ENCODE results near the gene SUCO.
A peak's percentile ranks its signal among the peaks of the same experiment; 100 is the strongest.

SUCO gene

DNA sequence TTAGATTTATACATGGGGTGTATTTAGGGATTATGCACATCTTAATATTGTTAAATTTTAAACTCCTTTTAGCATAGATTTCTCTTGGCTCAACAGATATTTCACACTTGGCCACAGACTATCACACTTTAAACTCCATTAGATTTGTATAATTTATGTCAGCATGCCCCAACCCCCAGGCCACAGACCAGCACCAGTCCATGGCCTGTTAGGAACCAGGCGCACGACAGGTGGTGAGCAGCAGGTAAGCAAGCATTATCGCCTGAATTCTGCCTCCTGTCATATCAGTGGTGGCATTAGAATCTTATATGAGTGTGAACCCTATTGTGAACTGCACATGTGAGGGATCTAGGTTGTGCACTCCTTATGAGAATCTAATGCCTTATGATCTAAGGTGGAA is 34.8 kb downstream of the SUCO start:
- H3K4ac ChIP-seq (ENCODE audit: low read depth, low read length), result no peak overlapping the region
- H3K23ac ChIP-seq (ENCODE audit: low read length), result no peak overlapping the region
- no peaks in the 10 kb centered on the region for H3K27me3 ChIP-seq (ENCODE audit: insufficient read depth, low read length)
- no peak overlapping the region for H3K4me2 ChIP-seq (ENCODE audit: low read length)
- no peaks in the 10 kb centered on the region for H3K79me1 ChIP-seq (ENCODE audit: low read length)
- no peak overlapping the region for H4K12ac ChIP-seq (ENCODE audit: low read depth, low read length)
- H3K14ac ChIP-seq (ENCODE audit: low read length), result no peak overlapping the region
- peaks cover 31 to 42% of the 10 kb centered on the region in 2 experiments for H3K36me3 ChIP-seq (ENCODE audit: control insufficient read depth in 1 of 2, insufficient read depth in 2 of 2, low read length in 2 of 2)
- DNase-seq, result no peak
- no peak overlapping the region for H3K9ac ChIP-seq (ENCODE audit: low read length)
- peaks cover 0 to 3% of the 10 kb centered on the region in 2 experiments for H3K4me1 ChIP-seq (ENCODE audit: control insufficient read depth in 1 of 2, insufficient read depth in 2 of 2, low read length in 2 of 2)
- H3K79me2 ChIP-seq (ENCODE audit: control insufficient read depth, insufficient read depth, low read length, poor library complexity), result no peaks in the 10 kb centered on the region
- H2AK5ac ChIP-seq (ENCODE audit: low read length), result no peak overlapping the region
- H2BK120ac ChIP-seq (ENCODE audit: insufficient read depth, low read length, poor library complexity), result no peak overlapping the region
- no peak overlapping the region for H3K18ac ChIP-seq (ENCODE audit: low read length)
- no peak overlapping the region for H3K4me3 ChIP-seq (ENCODE audit: low read depth, low read length)
- no CpG with 5 or more reads among the region's 3 CpGs for WGBS (ENCODE audit: extremely low coverage, insufficient coverage, insufficient read length)
- H4K8ac ChIP-seq (ENCODE audit: low read depth, low read length), result no peak overlapping the region
- no peaks in the 10 kb centered on the region for H3K9me3 ChIP-seq (ENCODE audit: insufficient read depth, low read depth, low read length)
- no peak overlapping the region for H4K91ac ChIP-seq (ENCODE audit: low read depth, low read length)
- no peak overlapping the region for H2BK12ac ChIP-seq (ENCODE audit: low read length)
- no peak overlapping the region for H3K27ac ChIP-seq (ENCODE audit: low read depth, low read length)
- no peak overlapping the region for H2BK5ac ChIP-seq (ENCODE audit: low read depth, low read length, poor library complexity)
- no peak overlapping the region for H2AFZ ChIP-seq (ENCODE audit: insufficient read depth, low read length, poor library complexity)

DNA sequence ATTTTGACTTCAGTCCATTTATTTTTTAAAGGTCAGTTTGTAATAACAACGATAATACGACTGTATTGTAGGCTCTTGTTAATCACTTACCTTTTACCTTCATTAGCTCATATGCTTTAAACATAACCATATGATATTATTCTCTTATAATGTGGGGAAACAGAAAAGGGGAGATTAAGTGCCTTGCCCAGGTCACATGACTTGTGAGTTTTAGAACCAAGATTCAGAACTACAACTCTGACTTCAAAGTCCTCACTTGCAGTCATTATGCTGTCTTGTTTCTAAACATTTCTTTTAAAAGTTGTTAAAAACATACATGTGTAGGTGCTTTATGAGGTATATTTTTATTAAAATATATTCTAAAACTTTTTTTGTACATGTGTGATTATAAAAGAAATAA is 41.1 kb downstream of the SUCO start:
- no peak overlapping the region for H2BK12ac ChIP-seq (ENCODE audit: low read length)
- H3K23ac ChIP-seq (ENCODE audit: low read length), result no peak overlapping the region
- H2AFZ ChIP-seq (ENCODE audit: insufficient read depth, low read length, poor library complexity), result no peak overlapping the region
- WGBS (ENCODE audit: extremely low coverage, insufficient coverage, insufficient read length), result no CpG with 5 or more reads among the region's 2 CpGs
- no peaks in the 10 kb centered on the region for H3K9me3 ChIP-seq (ENCODE audit: insufficient read depth, low read depth, low read length)
- peaks cover 7% of the 10 kb centered on the region in 2 experiments for H3K36me3 ChIP-seq (ENCODE audit: control insufficient read depth in 1 of 2, insufficient read depth in 2 of 2, low read length in 2 of 2)
- no peaks in the 10 kb centered on the region for H3K79me2 ChIP-seq (ENCODE audit: control insufficient read depth, insufficient read depth, low read length, poor library complexity)
- H3K27ac ChIP-seq (ENCODE audit: low read depth, low read length), result no peak overlapping the region
- no peaks in the 10 kb centered on the region for H3K79me1 ChIP-seq (ENCODE audit: low read length)
- H3K14ac ChIP-seq (ENCODE audit: low read length), result no peak overlapping the region
- no peak overlapping the region for H4K8ac ChIP-seq (ENCODE audit: low read depth, low read length)
- no peak overlapping the region for H3K18ac ChIP-seq (ENCODE audit: low read length)
- H3K4me1 ChIP-seq (ENCODE audit: control insufficient read depth in 1 of 2, insufficient read depth in 2 of 2, low read length in 2 of 2), result no peaks in the 10 kb centered on the region
- H4K12ac ChIP-seq (ENCODE audit: low read depth, low read length), result no peak overlapping the region
- H3K4me2 ChIP-seq (ENCODE audit: low read length), result no peak overlapping the region
- no peak overlapping the region for H4K91ac ChIP-seq (ENCODE audit: low read depth, low read length)
- H3K27me3 ChIP-seq (ENCODE audit: insufficient read depth, low read length), result no peaks in the 10 kb centered on the region
- no peak overlapping the region for H3K9ac ChIP-seq (ENCODE audit: low read length)
- H3K4me3 ChIP-seq (ENCODE audit: low read depth, low read length), result no peak overlapping the region
- no peak overlapping the region for H2BK5ac ChIP-seq (ENCODE audit: low read depth, low read length, poor library complexity)
- H3K4ac ChIP-seq (ENCODE audit: low read depth, low read length), result no peak overlapping the region
- H2BK120ac ChIP-seq (ENCODE audit: insufficient read depth, low read length, poor library complexity), result no peak overlapping the region
- no peak overlapping the region for H2AK5ac ChIP-seq (ENCODE audit: low read length)
- no peak for DNase-seq

DNA sequence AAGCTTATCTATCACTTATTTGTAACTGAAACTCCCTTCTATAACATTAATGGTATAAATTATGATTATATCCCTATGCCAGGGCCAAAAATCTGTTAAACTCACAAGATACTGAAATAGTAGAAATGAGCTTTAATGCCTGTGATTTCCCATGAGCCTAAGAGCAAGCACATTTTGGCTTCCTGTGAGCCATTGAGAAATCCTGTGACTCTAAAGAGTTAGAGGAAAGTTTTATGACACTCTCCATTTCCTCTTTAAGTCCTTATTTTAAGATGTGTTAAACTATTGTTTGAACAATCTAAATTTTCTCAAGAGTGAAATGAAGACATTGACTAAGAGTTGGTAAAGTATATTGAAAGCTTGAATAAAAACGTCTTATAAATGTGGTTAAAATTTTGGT is 45.6 kb downstream of the SUCO start:
- no CpG with 5 or more reads among the region's 1 CpG for WGBS (ENCODE audit: extremely low coverage, insufficient coverage, insufficient read length)
- no peak overlapping the region for H4K12ac ChIP-seq (ENCODE audit: low read depth, low read length)

DNA sequence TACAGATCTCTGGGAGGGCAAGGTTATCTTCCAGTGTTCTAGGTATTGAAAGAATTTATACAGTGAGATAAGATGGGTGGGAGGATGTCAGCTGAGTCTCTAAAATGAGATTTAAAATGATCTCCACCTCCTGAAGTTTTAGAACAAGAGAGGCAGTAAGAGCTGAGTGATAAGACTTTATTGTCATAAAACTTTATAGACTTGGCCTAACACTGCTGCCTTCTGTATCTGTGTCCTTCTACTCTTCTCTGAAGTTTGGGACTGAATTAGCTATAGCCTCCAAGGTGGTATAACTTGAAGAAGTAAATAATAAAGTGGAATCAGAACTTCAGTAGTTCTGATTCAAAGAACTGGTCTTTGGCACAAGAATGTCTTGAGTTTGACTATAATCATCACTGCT is 48.3 kb downstream of the SUCO start:
- Histone ChIP-seq H2AFZ (ENCODE audit: insufficient read depth, low read length, poor library complexity) (no peak overlapping the region), H3K18ac (ENCODE audit: low read length) (no peak overlapping the region), H3K27ac (ENCODE audit: low read depth, low read length) (peak overlapping the region; percentile 41), H3K4me1 (ENCODE audit: control insufficient read depth in 1 of 2, insufficient read depth in 2 of 2, low read length in 2 of 2) (no peaks in the 10 kb centered on the region), H3K23ac (ENCODE audit: low read length) (no peak overlapping the region), H2BK5ac (ENCODE audit: low read depth, low read length, poor library complexity) (no peak overlapping the region), H3K79me1 (ENCODE audit: low read length) (no peaks in the 10 kb centered on the region), H2AK5ac (ENCODE audit: low read length) (no peak overlapping the region), H3K9ac (ENCODE audit: low read length) (no peak overlapping the region), H3K36me3 (ENCODE audit: control insufficient read depth in 1 of 2, insufficient read depth in 2 of 2, low read length in 2 of 2) (peaks cover 4 to 7% of the 10 kb centered on the region in 2 experiments), H3K4me3 (ENCODE audit: low read depth, low read length) (no peak overlapping the region), H3K79me2 (ENCODE audit: control insufficient read depth, insufficient read depth, low read length, poor library complexity) (no peaks in the 10 kb centered on the region), H4K8ac (ENCODE audit: low read depth, low read length) (no peak overlapping the region), H2BK12ac (ENCODE audit: low read length) (no peak overlapping the region), H3K14ac (ENCODE audit: low read length) (no peak overlapping the region), H4K91ac (ENCODE audit: low read depth, low read length) (no peak overlapping the region), H3K4me2 (ENCODE audit: low read length) (no peak overlapping the region), H3K4ac (ENCODE audit: low read depth, low read length) (no peak overlapping the region), H2BK120ac (ENCODE audit: insufficient read depth, low read length, poor library complexity) (no peak overlapping the region), H4K12ac (ENCODE audit: low read depth, low read length) (no peak overlapping the region), H3K27me3 (ENCODE audit: insufficient read depth, low read length) (no peaks in the 10 kb centered on the region), H3K9me3 (ENCODE audit: insufficient read depth, low read depth, low read length) (no peaks in the 10 kb centered on the region)
- peak in 1 of 2 donors; percentile 27 for DNase-seq

More for the DNA sequence above, 45.6 kb downstream of the SUCO start:
- Histone ChIP-seq H3K9ac (ENCODE audit: low read length) (no peak overlapping the region), H3K4me2 (ENCODE audit: low read length) (no peak overlapping the region), H3K79me2 (ENCODE audit: control insufficient read depth, insufficient read depth, low read length, poor library complexity) (no peaks in the 10 kb centered on the region), H2AFZ (ENCODE audit: insufficient read depth, low read length, poor library complexity) (no peak overlapping the region), H3K79me1 (ENCODE audit: low read length) (no peaks in the 10 kb centered on the region), H3K18ac (ENCODE audit: low read length) (no peak overlapping the region), H3K4me3 (ENCODE audit: low read depth, low read length) (no peak overlapping the region), H4K91ac (ENCODE audit: low read depth, low read length) (no peak overlapping the region), H4K8ac (ENCODE audit: low read depth, low read length) (no peak overlapping the region), H2BK5ac (ENCODE audit: low read depth, low read length, poor library complexity) (no peak overlapping the region), H3K36me3 (ENCODE audit: control insufficient read depth in 1 of 2, insufficient read depth in 2 of 2, low read length in 2 of 2) (peaks cover 4% of the 10 kb centered on the region in 2 experiments), H2AK5ac (ENCODE audit: low read length) (no peak overlapping the region), H3K23ac (ENCODE audit: low read length) (no peak overlapping the region), H2BK12ac (ENCODE audit: low read length) (no peak overlapping the region), H3K27ac (ENCODE audit: low read depth, low read length) (no peak overlapping the region), H3K27me3 (ENCODE audit: insufficient read depth, low read length) (no peaks in the 10 kb centered on the region), H3K9me3 (ENCODE audit: insufficient read depth, low read depth, low read length) (no peaks in the 10 kb centered on the region), H3K4ac (ENCODE audit: low read depth, low read length) (no peak overlapping the region), H3K4me1 (ENCODE audit: control insufficient read depth in 1 of 2, insufficient read depth in 2 of 2, low read length in 2 of 2) (no peaks in the 10 kb centered on the region), H2BK120ac (ENCODE audit: insufficient read depth, low read length, poor library complexity) (no peak overlapping the region), H3K14ac (ENCODE audit: low read length) (no peak overlapping the region)
- DNase-seq, result no peak

All from trophoblast cell (in vitro differentiated cells and primary cell).